Activated T-cell treated with anti-CD3 and anti-CD28 coated beads, Interleukin-2, amount 50 U/mL, for 4 hours (primary cell): Measurements from ENCODE around the gene NKD1. TPM values are rescaled to one million over a fixed set of nuclear protein-coding genes. Genes with fewer than 3 reads are reported as not detected.

Experiments
- ATAC-seq, 2 donors: fragments of 200-7000 bp; cut with Tn5 transposase; one replicate each; pipeline ENCODE4 v1.10.0; 2021
- DNase-seq: peaks from one replicate; pipeline ENCODE4 v3.0.0-alpha.2; 2020
- H3K27me3 Mint-ChIP-seq: one replicate; pipeline ENCODE4 v1.8.0; 2021; ENCODE audit warnings: low read depth, mixed read lengths
- H3K36me3 Mint-ChIP-seq: one replicate; pipeline ENCODE4 v1.8.0; 2022; ENCODE audit warnings: mixed read lengths; ENCODE audit not compliant: insufficient read depth
- H3K4me1 Mint-ChIP-seq: one replicate; pipeline ENCODE4 v1.8.0; 2021; ENCODE audit warnings: low read depth, mixed read lengths
- H3K4me3 Mint-ChIP-seq: one replicate; pipeline ENCODE4 v1.8.0; 2021; ENCODE audit warnings: mild to moderate bottlenecking, moderate library complexity, mixed read lengths
- H3K9me3 Mint-ChIP-seq: one replicate; pipeline ENCODE4 v1.8.0; 2021; ENCODE audit warnings: mixed read lengths
- total RNA-seq, 3 donors: library from RNA; stranded (reverse); gene quantifications; one replicate each; pipeline ENCODE4 v1.2.1, GENCODE V29; 2021

NKD1 gene
- total RNA-seq, 3 donors from 2014 or later: 1.2 to 2.8 (median 1.6) TPM

- H3K4me1 Mint-ChIP-seq: peaks cover 52% of the 10 kb centered on the region
- H3K4me3 Mint-ChIP-seq: peak overlapping the region; percentile 49
- no peak for ATAC-seq
- no peak for DNase-seq
- H3K36me3 Mint-ChIP-seq: no peaks in the 10 kb centered on the region
- H3K9me3 Mint-ChIP-seq: no peaks in the 10 kb centered on the region
- H3K27me3 Mint-ChIP-seq: no peaks in the 10 kb centered on the region
Observed at GRCh38 chr16:50692644-50692998, 144.4 kb downstream of the NKD1 start.

- DNase-seq (peak; percentile 24), ATAC-seq (peak; percentile 55 to 70)
- H3K4me1 Mint-ChIP-seq: peaks cover 58% of the 10 kb centered on the region
- H3K9me3 Mint-ChIP-seq: no peaks in the 10 kb centered on the region
- peak within 1 kb of the TSS; percentile 79 for H3K4me3 Mint-ChIP-seq
- H3K27me3 Mint-ChIP-seq: no peaks in the 10 kb centered on the region
- H3K36me3 Mint-ChIP-seq: no peaks in the 10 kb centered on the region
Observed at GRCh38 chr16:50692999-50693781, 145.0 kb downstream of the NKD1 start, which contains the start of gene NOD2. Gene NOD2 (plus strand): TSS chr16:50693606. CDS start chr16:50699496, 5,890 bp downstream.

GRCh38 chr16:50694206-50694605 lies 146.0 kb downstream of the NKD1 start:
- Mint-ChIP-seq H3K27me3 (no peaks in the 10 kb centered on the region), H3K4me1 (peaks cover 65% of the 10 kb centered on the region), H3K4me3 (peak overlapping the region; percentile 79), H3K9me3 (no peaks in the 10 kb centered on the region), H3K36me3 (no peaks in the 10 kb centered on the region)
- ATAC-seq (no peak), DNase-seq (no peak)

- DNase-seq (no peak), ATAC-seq (no peak)
- Mint-ChIP-seq H3K36me3 (peaks cover 5% of the 10 kb centered on the region), H3K9me3 (no peaks in the 10 kb centered on the region), H3K4me3 (peak overlapping the region; percentile 79), H3K27me3 (no peaks in the 10 kb centered on the region), H3K4me1 (peaks cover 76% of the 10 kb centered on the region)
Observed at GRCh38 chr16:50695017-50696000, 147.1 kb downstream of the NKD1 start.

GRCh38 chr16:50696126-50696525 lies 147.9 kb downstream of the NKD1 start:
- no peaks in the 10 kb centered on the region for H3K9me3 Mint-ChIP-seq
- ATAC-seq (no peak), DNase-seq (no peak)
- H3K4me3 Mint-ChIP-seq: peak overlapping the region; percentile 7
- peaks cover 81% of the 10 kb centered on the region for H3K4me1 Mint-ChIP-seq
- no peaks in the 10 kb centered on the region for H3K27me3 Mint-ChIP-seq
- peaks cover 9% of the 10 kb centered on the region for H3K36me3 Mint-ChIP-seq

GRCh38 chr16:50696575-50697420 lies 148.6 kb downstream of the NKD1 start:
- ATAC-seq (no peak), DNase-seq (peak; percentile 35)
- H3K4me1 Mint-ChIP-seq: peaks cover 85% of the 10 kb centered on the region
- H3K4me3 Mint-ChIP-seq: peak overlapping the region; percentile 75
- peaks cover 13% of the 10 kb centered on the region for H3K36me3 Mint-ChIP-seq
- H3K9me3 Mint-ChIP-seq: no peaks in the 10 kb centered on the region
- no peaks in the 10 kb centered on the region for H3K27me3 Mint-ChIP-seq

GRCh38 chr16:50697421-50697715 lies 149.2 kb downstream of the NKD1 start:
- peaks cover 85% of the 10 kb centered on the region for H3K4me1 Mint-ChIP-seq

GRCh38 chr16:50697881-50698767 lies 149.9 kb downstream of the NKD1 start:
- Mint-ChIP-seq H3K4me1 (peaks cover 89% of the 10 kb centered on the region), H3K36me3 (peaks cover 13% of the 10 kb centered on the region)
- peak; percentile 40 for DNase-seq

More at GRCh38 chr16:50697421-50697715, 149.2 kb downstream of the NKD1 start:
- DNase-seq (no peak), ATAC-seq (no peak)
- Mint-ChIP-seq H3K9me3 (no peaks in the 10 kb centered on the region), H3K36me3 (peaks cover 13% of the 10 kb centered on the region), H3K4me3 (peak overlapping the region; percentile 75), H3K27me3 (no peaks in the 10 kb centered on the region)

More at GRCh38 chr16:50697881-50698767, 149.9 kb downstream of the NKD1 start:
- H3K4me3 Mint-ChIP-seq: peak overlapping the region; percentile 75
- no peaks in the 10 kb centered on the region for H3K9me3 Mint-ChIP-seq
- ATAC-seq: peak; percentile 38 to 49
- no peaks in the 10 kb centered on the region for H3K27me3 Mint-ChIP-seq

Other genes with a start within 250 kb of the NKD1 start
- 10 to 100 TPM; 87.1 to 91.1 (median 91.0) TPM for gene BRD7, start 179.4 kb upstream of the NKD1 start, total RNA-seq
- gene SNX20, start 132.9 kb downstream of the NKD1 start, total RNA-seq: 10 to 100 TPM; 16.3 to 25.7 (median 16.6) TPM
- 1 to 10 TPM; 2.9 to 6.2 (median 3.9) TPM for gene NOD2, start 145.2 kb downstream of the NKD1 start, total RNA-seq
- 100 to 1,000 TPM in 1 of 3 donors, 10 to 100 TPM in 2; 84.5 to 133 (median 88.4) TPM for gene CYLD, start 193.7 kb downstream of the NKD1 start, total RNA-seq